Psoas muscle (tissue), 8 donors: Measurements from ENCODE around the gene PIK3AP1. TPM values are rescaled to one million over a fixed set of nuclear protein-coding genes. Genes with fewer than 3 reads are reported as not detected.
A peak's percentile ranks its signal among the peaks of the same experiment; 100 is the strongest.

ENCODE experiments used
- ATAC-seq, 4 donors: fragments of 200-7000 bp; cut with Tn5 transposase; one replicate each; pipeline ENCODE4 v1.9.1; 2020; ENCODE audit warnings: moderate library complexity in 3 of 4, mild to moderate bottlenecking in 2 of 4
- DNase-seq, 2 donors: peaks; one replicate each; pipeline ENCODE4 v3.0.0-alpha.2; 2020
- H3K27ac ChIP-seq: fragments of 200-600 bp; one replicate; pipeline ENCODE4 v1.8.0; 2022
- H3K27me3 ChIP-seq, 3 donors: fragments of 200-600 bp in 1 of 3; one replicate each; pipeline versions ENCODE4 v1.6.1 to v1.8.0; 2013 to 2022; ENCODE audit warnings: low read length in 2 of 3, mild to moderate bottlenecking in 2 of 3, moderate library complexity in 1 of 3; ENCODE audit not compliant: insufficient read depth in 3 of 3
- H3K36me3 ChIP-seq, 2 donors: fragments of 200-600 bp in 1 of 2; one replicate each; pipeline versions ENCODE4 v1.6.1 to v1.8.0; 2013 to 2022; ENCODE audit warnings: low read depth in 1 of 2, mild to moderate bottlenecking in 1 of 2, moderate library complexity in 1 of 2; ENCODE audit not compliant: insufficient read depth in 1 of 2
- H3K4me1 ChIP-seq: fragments of 200-600 bp; one replicate; pipeline ENCODE4 v1.8.0; 2022
- H3K4me3 ChIP-seq: fragments of 200-600 bp; one replicate; pipeline ENCODE4 v1.8.0; 2022; ENCODE audit warnings: mild to moderate bottlenecking
- H3K9me3 ChIP-seq: fragments of 200-600 bp; one replicate; pipeline ENCODE4 v1.8.0; 2022
- WGBS, 3 donors: extraction: QIAGEN DNeasy Blood & Tissue Kit; methylation state at CpG; one replicate each; pipeline versions ENCODE4 v1.1.6 to v1.1.7; 2013; 5-methylcytosine and 5-hydroxymethylcytosine counted together
- intact Hi-C, 2 donors: fragments of 100-400 bp; cut with DNase I; formaldehyde crosslinking; loops; one replicate each; pipeline versions ENCODE4 v1.11.0 to v1.14.2; 2022
- polyA plus RNA-seq, 3 donors: library from polyadenylated mRNA; stranded (reverse); fragments of 200-250 nt; gene quantifications; one replicate each; pipeline ENCODE4 v1.2.3, GENCODE V29; 2013
- total RNA-seq, 4 donors: library from RNA; stranded (reverse); fragmentation: NEBNext Ultra II Directional in 2 of 4; extraction: Animal tissue kit (Norgen Biotek cat#: 25700) in 2 of 4; gene quantifications; one replicate each; pipeline versions ENCODE4 v1.2.1 to v1.2.4, GENCODE V29; 2021 to 2023
- TF ChIP-seq, protein P1 (sequence below): fragments of 200-600 bp; IDR thresholded peaks from one replicate; pipeline ENCODE4 v1.8.0; 2022; ENCODE audit warnings: antibody characterized with exemption
- donor health status: healthy with polysubstance abuse.
- donor health status: DM: no; HTN: no; CAD: no; lungs with moderate emphysema.
- donor health status: Bipolar disorder and iron deficiency.
- donor health status: healthy.
- donor health status: DM: yes; HTN: yes; CAD: no.
- donor health status: DM: no; HTN: no; CAD: no.
- donor health status: DM: no; HTN: no; CAD: no.
- donor health status: DM: yes; HTN: yes; CAD: no.

PIK3AP1 gene
- total and polyA plus RNA-seq, 7 donors: 0.17 to 8.6 (median 1.8) TPM

DNA sequence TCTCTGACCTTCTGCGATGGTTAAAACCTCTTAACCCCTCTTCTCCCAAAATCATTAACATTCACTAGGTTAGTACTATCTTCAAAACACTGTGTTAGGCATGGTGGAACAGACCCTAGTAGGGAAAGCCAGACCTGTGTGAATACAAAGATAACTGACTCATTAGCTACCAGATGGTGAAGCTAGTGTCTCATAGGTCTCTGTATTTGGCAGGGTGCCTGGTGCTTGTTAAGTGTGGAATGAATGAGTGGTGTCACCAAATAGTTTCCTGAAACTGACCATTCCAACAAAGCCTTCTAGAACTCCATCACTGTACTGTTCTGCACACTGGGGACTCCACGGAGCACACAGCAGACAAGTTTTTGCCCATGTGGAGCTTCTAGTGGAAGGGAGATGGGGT is 105.8 kb downstream of the PIK3AP1 start:
- ATAC-seq (no peak), DNase-seq (no peak)
- Histone ChIP-seq H3K4me3 (no peak overlapping the region), H3K36me3 (no peaks in the 10 kb centered on the region), H3K27me3 (no peaks in the 10 kb centered on the region), H3K4me1 (peaks cover 8% of the 10 kb centered on the region), H3K27ac (no peak overlapping the region), H3K9me3 (no peaks in the 10 kb centered on the region)
- intact Hi-C loops: no loop called here
- TF ChIP-seq, protein P1, sequence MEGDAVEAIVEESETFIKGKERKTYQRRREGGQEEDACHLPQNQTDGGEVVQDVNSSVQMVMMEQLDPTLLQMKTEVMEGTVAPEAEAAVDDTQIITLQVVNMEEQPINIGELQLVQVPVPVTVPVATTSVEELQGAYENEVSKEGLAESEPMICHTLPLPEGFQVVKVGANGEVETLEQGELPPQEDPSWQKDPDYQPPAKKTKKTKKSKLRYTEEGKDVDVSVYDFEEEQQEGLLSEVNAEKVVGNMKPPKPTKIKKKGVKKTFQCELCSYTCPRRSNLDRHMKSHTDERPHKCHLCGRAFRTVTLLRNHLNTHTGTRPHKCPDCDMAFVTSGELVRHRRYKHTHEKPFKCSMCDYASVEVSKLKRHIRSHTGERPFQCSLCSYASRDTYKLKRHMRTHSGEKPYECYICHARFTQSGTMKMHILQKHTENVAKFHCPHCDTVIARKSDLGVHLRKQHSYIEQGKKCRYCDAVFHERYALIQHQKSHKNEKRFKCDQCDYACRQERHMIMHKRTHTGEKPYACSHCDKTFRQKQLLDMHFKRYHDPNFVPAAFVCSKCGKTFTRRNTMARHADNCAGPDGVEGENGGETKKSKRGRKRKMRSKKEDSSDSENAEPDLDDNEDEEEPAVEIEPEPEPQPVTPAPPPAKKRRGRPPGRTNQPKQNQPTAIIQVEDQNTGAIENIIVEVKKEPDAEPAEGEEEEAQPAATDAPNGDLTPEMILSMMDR: no peak
- whole genome bisulfite sequencing, 3 donors: 60 to 69% (median 65%) methylated on average over 2 of the region's 2 CpGs

- intact Hi-C loops: no loop called here
- 85 to 91% (median 90%) methylated on average over 3 of the region's 3 CpGs for WGBS, 3 donors
- TF ChIP-seq, protein P1: no peak
Observed at GRCh38 chr10:96613576-96613975, 106.7 kb downstream of the PIK3AP1 start.

GRCh38 chr10:96612055-96612830 is 108.1 kb downstream of the PIK3AP1 start:
- Histone ChIP-seq H3K9me3 (no peaks in the 10 kb centered on the region), H3K4me1 (no peaks in the 10 kb centered on the region), H3K27me3 (peaks cover 0 to 4% (median 0%) of the 10 kb centered on the region in 3 donors), H3K4me3 (no peak overlapping the region), H3K27ac (no peak overlapping the region), H3K36me3 (no peaks in the 10 kb centered on the region)
- no peak for DNase-seq
- ATAC-seq: no peak
- intact Hi-C loops: no loop called here
- TF ChIP-seq, protein P1: no peak
- WGBS, 3 donors: 84 to 88% (median 88%) methylated on average over 8 of the region's 8 CpGs

More at GRCh38 chr10:96613576-96613975, 106.7 kb downstream of the PIK3AP1 start:
- peaks cover 0 to 1% (median 0%) of the 10 kb centered on the region in 3 donors for H3K27me3 ChIP-seq
- DNase-seq (no peak), ATAC-seq (peak in 1 of 4 donors; percentile 22)
- no peaks in the 10 kb centered on the region for H3K36me3 ChIP-seq
- H3K9me3 ChIP-seq: no peaks in the 10 kb centered on the region
- H3K4me3 ChIP-seq: no peak overlapping the region
- H3K27ac ChIP-seq: no peak overlapping the region
- H3K4me1 ChIP-seq: peaks cover 5% of the 10 kb centered on the region

- Histone ChIP-seq H3K36me3 (no peaks in the 10 kb centered on the region), H3K9me3 (no peaks in the 10 kb centered on the region), H3K4me3 (no peak overlapping the region), H3K27ac (no peak overlapping the region), H3K4me1 (no peaks in the 10 kb centered on the region), H3K27me3 (peaks cover 0 to 5% (median 0%) of the 10 kb centered on the region in 3 donors)
- TF ChIP-seq, protein P1: no peak
- no peak for DNase-seq
- ATAC-seq: no peak
- 83 to 86% (median 84%) methylated on average over 6 of the region's 6 CpGs for WGBS, 3 donors
- intact Hi-C loops: no loop called here
Observed at GRCh38 chr10:96610817-96611216, 109.5 kb downstream of the PIK3AP1 start.
